NCI-H2081 treated with DMSO at 0.1 percent for 48 hours (cell line): ENCODE results near the gene SMAD3.

Experiments
- DNase-seq: peaks from one replicate; lab custom pipeline; 2025; lab: John Stamatoyannopoulos, UW

SMAD3 gene

DNA sequence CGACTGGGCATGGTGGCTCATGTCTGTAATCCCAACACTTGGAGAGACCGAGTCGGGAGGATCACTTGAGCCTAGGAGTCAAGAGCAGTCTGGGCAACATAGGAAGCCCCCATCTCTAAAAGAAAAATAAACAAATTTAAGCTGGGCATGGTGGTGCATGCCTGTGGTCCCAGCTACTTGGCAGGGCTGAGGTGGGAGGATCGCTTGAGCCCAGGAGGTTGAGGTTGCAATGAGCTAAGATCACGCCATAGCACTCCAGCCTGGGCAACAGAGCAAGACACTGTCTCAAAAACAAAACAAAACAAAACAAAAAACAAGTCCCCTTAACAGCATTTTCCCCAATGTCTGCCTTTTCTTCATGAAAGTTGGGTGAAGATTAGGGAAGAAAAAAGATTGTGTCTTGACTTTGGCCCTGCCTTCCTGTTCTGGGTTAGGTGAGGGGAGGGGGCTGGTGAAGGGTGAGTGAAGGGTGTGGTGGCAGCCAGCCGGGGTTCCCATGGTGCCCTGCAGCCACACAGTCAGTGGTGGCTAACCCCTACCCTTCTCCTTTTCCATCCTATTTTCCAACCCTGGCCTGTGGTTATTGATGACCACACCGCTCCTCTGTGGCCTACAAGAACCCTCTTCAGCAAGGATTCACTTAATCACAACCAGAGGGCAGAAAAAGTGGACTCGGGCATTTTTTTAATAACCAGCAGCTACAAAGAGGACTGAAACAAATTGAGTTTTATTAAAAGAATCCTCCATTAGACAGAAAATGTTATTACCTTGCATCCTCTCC lies 28.4 kb upstream of the SMAD3 start:
- no peak for DNase-seq

DNA sequence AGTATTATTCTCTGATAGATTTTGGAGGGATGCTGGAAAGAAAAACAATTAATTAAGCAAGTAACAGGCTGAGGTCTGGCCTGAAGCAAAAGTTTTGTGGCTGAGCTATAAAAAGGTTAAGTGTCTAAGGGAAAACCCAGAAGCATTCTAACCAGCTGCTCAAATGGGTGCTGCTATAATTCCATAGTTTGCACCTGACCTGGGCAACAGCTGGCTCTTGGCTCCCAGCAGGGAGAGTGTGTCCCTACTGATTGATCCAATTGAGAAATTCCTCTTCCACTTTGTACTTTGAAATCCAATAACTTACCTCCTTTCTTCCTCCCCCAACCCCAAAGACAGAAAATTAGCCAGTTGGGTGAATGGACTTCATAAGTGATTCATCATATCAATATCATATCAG lies 27.7 kb upstream of the SMAD3 start:
- no peak for DNase-seq

DNA sequence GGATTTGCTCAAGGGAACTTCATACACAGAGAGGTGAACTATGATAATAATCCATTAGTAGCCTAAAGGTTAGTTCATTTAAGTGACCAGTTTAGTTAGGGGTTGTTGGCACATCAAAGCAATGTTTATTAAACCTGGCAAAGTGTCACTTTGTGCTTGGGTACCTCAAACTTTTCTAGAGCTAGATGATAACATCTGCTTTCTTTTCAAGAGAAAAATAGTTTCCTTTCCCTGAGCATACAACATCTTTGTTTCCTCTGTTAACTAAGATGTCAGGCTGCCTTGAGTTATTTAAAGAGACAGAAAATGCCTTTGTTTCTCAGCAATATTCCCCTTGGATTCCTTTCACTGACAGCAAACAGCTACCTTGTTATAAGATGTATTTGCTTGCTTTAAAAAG lies 26.7 kb upstream of the SMAD3 start:
- DNase-seq: no peak

DNA sequence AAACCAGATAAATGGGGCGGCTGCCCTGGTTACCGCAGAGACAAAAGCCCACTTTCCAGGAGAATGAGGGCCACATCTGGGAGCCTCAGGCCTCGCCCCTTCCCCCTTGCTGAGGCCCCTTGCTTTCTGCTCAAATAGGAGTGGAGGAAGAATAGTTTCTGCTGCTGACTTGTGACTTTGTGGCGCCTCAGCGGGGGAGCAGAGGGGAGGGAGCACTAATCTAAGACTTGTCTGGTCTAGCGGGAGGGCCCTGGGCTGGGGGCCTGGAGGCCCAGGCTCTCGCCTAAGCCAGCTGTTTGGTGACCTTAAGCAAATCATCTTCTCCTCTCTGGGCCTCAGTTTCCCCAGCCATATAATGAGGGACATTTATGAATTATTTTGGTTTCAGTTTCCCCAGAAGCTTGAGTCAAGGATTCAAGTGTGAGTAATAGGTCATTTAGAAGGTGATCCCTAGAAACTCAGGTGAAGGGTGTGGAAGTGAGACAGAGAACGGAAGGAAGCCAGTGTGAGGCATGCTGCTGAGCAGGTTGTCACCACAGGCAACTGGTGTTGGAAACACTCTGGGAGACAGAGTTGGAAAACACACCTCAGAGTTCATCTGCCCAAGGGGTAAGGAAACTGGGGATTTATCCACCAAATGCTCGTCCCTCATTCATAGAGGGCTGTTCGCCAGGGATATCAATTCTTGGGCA lies 25.9 kb upstream of the SMAD3 start:
- no peak for DNase-seq

DNA sequence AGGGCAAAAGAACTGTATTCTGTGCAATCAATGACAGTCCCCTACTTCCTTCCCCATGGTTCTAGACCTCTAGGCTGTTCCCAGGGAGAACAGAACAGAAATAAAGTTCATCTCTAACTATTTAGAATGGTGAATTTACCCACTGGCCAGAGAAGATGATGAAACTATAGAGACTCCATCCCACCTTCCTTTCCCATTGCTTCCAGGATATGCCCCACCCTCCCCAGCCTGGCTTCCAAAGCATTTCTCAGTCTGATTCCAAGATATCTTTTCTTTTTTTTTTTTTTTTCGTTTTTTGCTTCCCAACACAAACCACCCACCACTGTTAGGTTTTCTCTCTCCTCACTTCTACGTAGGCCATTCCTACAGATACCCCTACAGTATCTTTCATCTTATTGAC lies 25.1 kb upstream of the SMAD3 start:
- DNase-seq: no peak

DNA sequence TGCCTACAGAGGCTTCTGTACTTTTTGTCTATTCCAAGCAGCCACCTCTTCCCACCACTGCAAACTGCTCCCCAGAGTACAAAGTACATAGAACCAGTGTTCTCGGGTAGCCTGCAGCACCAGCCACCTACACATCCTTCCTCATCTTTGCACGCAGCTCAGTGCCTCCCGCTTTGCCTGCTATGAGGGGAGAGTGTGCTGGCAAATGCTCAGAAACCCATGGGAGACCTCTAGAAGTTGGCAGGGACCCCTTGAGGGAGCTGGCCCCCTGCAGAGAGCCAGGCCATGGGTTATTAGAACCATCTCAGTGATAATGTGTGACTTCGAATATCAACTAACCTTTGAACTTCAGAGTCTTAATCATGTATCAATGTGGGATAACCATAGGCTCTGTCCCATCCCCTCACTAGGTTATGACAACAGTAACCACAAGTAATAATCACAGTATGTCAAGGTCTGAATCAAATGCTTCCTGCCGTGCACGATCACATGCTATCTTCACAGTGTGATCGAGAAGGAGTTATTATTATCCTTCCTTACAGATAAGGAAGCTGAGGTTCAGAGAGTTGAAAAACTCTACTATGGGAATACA lies 22.8 kb upstream of the SMAD3 start:
- DNase-seq: no peak

DNA sequence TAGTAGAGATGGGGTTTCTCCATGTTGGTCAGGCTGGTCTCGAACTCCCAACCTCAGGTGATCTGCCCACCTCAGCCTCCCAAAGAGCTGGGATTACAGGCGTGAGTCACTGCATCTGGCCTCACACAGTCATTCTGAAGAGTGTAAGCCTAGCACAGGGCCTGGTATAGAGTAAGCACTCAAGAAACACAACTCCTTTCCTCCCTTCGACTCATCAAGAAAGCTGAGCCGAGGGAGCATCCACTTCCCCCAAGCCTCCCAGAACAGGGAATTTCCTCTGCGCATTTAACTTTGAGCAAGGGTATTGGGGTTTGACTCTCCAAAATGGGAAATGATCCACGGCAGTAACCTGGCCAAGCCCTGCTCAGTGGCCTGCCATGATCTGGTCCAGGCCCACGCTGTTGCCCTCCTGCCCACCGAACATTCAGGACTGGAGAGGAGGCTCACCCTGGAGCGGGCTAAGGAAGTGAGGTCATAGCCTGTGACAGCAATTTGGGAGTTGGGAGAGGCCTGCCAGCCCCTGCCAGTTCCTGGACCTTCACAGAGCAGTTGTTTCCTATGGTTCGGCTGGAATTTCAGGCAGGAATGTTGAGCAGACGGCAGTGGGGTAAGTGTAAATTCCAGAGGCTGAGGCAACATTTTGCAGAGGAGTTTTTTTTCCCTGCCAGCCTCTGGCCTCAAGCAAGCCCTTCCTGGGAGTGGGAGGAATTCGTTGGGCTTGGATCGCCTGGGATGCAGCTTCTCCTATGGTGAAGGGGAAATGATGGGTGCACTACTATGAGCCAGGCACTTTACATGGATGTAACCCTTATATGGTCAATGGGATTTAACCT lies 21.2 kb upstream of the SMAD3 start:
- DNase-seq: no peak

DNA sequence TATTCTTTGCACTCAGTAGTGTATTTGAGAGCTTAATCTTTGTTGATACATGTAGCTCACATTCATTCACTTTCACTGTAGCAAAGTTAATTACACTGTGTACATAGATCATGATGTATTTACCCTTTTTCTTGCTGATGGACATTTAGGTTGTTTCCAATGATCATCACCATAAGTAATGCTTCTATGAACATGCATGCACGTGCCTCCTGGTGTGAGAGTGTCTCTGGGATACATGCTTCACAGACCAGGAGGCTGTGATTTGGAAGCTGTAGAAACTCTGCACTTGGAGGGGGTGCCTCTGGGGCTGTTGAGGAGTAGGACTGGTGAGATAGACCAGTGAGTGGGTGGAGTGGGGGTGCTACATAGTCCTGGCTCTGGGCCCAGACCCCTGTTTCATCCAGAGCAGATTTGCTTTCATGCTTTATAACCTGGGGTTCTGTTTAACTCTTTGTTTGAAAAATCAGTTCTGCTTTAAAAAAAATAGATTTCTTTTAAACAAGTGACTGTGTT lies 18.2 kb upstream of the SMAD3 start:
- no peak for DNase-seq

DNA sequence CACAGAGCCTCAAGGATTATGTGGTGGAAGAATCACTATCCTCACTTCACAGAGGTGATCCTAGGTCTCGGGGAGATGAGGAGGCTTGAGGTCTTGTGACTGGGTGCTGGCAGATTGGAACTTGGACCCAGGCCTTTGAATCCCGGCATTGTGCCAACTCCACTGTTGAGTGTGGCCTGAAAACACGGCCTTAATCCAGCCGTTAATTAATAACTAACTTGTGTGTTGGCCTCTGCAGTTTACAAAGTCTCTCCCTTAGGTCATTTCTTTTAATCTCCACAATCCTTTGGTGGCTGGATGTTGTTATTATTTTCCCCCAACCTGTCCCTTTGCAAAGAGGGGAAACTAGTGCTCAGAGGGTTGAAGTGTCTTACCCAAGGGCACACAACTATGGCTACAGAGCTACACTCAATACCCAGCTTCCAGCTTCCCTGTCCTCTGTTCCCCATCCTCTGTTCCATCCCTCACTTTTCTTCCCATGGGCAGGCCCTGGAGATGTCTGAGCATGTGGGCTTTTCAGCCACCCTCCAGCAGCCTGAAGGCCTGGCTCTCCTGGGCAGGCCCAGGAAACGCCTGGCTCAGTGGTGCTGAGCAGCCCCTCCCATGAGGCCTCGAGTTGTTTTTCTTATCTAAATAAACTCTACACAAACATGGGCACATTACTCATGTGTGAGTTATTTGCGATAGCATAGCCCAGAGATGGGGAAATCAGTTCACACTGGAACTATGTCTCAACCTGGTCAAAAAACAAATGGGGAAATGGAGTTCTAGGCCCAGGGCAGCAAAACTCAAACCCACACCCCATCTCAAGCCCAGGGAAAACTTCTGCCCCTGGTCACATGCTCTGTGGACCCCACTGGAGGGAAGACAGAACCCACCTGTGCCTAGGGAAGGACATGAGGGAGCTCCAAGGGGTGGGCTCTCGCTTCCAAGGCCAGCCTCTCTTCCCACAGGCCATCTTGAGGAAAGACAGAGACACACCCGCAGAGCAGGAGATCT lies 16.8 kb upstream of the SMAD3 start:
- DNase-seq: no peak

DNA sequence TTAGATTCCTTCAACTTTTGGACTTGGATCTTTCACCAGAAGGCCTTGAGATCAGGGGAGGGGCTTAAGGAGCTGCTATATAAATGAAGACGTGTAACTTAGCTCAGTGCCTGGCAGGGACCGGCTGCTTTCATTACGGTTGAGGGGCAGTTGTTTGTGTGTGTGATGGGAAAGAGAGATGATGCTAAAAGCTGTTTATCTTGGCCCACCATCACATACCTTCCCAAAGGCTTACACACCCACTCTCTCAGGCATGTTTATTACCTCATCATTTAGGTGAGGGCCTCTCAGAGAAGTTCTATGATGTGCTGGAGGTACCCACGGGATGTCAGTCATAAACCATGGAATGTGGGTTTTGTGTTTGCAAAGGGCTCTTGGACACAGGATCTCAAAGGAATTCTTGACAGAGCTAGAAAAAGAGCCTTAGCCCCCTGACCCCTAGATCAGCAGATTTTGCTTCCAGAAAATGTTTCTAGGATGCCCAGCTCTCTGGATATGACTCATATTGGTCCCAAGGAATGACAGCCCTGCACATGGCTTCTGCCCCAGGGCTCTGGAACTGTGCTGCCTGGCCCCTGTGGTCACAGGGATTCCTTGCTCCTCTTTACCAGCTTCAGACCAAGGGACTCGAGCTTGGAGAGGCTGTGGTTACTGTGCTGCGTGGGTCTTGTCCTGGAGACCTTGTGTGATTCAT lies 15.9 kb upstream of the SMAD3 start:
- no peak for DNase-seq

DNA sequence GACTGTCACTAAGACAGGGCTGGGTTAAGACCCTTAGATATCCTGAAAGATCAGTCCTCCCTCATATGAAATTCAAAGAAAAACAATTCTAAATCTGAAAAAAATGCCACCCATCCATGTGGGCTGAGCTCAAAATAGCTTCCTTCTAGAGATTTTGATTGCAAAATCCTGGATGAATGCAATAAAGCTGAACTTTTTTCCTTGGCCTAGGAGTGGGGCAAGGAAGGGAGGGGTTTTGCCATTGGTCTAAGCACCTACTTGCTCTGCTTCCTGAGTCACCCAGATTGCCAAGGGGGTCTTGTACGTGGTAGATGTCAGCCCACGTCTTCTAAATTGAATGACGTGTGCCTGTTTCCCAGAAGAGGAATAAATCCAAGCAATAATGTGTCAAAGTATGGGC lies 15.3 kb upstream of the SMAD3 start:
- DNase-seq: no peak

DNA sequence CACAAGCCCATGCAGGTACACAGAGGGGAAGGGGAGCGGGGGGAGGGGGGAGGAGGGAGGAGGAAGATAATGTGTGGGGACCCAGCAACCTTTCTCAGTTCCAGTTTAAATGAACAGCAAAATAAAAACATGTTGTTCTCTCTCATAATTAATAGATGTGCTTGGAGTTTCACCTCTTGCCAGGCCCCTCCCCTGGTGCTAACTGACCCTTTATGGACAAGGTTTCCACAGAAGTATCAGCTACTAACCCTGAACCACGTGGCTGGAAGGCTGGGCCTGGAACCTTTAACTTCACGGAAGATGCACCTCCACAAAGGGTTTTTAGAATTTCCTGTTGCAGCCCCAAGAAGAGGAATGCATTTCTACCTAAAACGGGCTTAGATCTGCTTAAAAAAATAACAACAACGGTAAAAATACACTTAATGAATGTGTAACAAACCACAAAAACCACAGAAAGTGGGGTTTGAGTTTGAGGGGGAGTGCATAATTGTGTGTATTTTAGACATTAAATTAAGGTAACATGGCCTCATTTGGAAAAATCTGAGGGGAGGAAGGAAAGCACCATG lies 14.8 kb upstream of the SMAD3 start:
- DNase-seq: no peak

DNA sequence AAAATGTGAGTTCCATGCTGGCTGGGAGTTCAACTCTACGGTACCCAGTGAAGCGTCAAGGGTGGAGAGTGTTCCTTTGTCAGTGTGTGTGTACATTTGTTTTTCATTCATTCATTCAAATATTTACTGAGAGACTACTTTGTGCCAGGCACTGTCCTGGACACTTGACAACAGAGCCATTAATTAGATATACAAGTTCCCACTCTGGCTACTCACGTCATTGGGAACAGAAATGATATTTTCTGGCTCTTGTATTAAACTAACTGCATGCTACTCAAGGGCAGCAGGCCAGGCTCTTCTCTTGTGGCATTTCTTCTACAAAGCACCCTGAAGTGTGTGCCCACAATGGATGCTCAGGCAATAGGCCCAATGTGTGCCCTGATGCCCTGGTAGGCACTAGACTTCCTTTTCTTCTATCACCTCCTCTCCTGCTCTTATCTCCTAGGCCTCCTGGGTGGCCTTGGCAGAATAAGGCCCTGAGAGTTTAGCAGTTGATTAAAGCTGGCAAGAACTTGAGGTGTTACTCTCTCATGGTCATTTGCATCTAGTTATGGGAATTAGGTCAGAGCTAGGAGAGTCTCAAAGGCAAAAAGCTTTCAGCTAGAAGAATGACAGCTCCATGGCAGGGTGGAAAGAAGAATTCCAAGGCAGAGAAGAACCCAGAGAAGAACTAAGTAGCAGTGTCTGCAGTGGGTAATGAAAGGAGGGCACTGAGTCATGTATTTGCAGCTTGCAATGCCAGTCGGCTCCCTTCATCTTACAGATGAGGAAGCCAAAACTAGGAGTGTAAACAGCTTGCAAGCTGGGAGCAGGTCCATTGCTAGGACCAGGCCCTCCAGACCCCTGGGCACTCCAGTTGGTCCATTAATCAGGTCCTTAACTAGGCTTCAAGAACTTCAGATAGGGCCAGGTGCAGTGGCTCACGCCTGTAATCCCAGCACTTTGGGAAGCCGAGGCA lies 14.0 kb upstream of the SMAD3 start:
- DNase-seq: no peak

DNA sequence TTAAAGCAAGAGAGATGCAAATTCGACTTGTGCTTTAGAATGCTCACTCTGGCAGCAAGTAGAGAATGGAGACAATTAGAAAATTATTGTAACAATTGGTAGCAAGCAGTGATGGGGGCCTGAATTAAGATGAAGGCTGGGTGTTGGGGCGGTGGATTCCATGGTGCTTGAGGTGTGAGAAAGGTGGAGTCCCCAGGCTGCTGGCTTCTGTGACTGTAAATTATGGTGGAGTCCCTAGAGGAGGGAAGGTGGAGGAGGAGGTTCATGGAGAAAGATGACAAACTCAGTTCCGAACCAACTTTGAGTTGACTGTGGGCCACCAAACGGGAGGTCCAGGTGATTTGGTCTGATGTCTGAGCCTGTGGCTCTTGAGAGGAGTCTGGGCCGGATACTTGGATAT lies 10.7 kb upstream of the SMAD3 start:
- DNase-seq: no peak

DNA sequence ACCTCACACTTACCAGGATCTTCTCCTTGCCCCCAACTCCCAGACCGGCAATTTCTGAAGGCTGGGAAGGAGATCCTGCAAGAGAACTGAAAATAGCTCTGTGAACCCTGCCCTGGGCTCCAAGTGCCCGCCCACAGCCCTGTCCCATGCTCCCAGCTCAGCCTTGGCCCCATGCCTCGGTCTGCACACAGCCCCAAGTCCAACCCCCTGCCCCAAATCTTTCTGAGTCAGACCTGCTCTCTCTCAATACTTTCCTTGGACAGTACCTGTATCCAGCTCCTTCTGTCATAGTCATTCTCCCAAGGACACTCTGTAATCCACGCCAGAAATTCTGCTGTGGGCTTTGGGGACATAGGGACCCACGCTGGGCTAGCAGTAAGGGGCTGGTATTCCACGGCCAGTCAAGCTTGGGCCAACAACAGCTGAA lies 6.3 kb upstream of the SMAD3 start:
- DNase-seq: no peak

DNA sequence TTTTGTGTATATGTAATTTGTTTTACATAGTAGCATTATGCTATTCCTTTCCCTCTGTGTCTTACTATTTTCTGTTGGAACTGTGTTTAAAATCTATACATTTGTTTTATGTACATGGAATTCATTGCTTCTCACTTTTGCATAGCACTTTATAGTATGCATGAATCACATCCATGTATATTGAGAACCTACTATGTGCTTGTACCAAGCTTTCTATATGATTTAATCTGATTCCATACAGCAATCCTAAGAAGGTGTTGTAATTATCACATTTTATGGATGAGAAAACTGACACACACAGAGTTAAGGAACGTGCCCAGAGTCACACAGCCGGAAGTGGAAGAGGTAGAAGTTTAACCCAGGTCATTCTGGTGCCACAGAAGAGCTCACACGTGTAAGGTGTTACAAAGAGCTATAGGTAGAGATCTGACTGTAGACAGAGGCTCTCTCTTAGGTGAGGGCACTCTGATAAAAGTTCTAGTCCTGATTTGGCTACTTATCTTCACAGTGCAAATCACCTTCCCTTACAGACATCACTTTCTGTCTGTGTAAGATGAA lies 3.5 kb upstream of the SMAD3 start:
- no peak for DNase-seq

DNA sequence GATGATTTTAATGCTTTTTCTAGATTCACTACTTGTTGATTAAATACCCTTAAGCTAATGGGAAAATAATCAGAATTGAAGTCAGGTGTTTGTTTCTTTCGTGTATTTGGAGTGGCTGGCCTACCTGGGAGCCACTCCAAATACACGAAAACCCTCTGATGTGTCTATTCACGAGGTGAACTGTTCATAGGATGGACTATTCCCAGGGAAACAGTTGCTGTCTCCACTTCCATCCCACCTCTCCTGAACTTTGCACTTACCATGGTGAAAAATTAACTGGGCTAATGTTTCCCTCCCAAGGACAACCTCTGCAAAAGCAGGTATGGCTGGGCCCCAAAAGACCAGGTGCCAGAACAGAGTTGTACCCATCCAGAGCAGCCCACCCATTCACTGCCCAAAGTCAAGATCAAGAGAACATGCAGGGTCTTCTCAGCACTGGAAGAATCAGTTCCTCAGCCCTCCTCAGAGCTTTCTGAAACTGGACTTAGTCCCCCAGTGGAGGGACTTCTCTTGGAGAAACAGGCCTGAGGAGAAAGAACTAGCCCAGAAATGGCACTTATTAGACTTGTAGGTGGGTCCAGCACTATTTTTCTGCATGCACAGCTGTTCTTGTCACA lies 2.9 kb upstream of the SMAD3 start:
- DNase-seq: no peak
